Activated CD4-positive, CD25-positive, alpha-beta regulatory T cell treated with anti-CD3 and anti-CD28 coated beads, Interleukin-2, amount 50 U/mL, for 16 hours (primary cell): ENCODE measurements around the gene FAM53C.
"Not testable (repeated sequence)": the region's sequence is repeated elsewhere in the genome, so short reads cannot be mapped to it uniquely, and the experiment has no call there.

Experiments
- DNase-seq: peaks from one replicate; pipeline ENCODE4 v3.0.0-alpha.2; 2020; ENCODE audit warnings: low read depth, low spot score

Gene FAM53C

GRCh38 chr5:138351056-138351455, 13.0 kb downstream of the FAM53C start:
- no peak for DNase-seq

GRCh38 chr5:138351517-138351916, 13.5 kb downstream of the FAM53C start:
- DNase-seq, result no peak

GRCh38 chr5:138352071-138352721, 14.1 kb downstream of the FAM53C start, which contains the start of gene KDM3B:
Gene KDM3B (plus strand): TSS chr5:138352685. CDS start chr5:138352796, 111 bp downstream.
- DNase-seq, result peak; percentile 88

GRCh38 chr5:138352722-138353559, 14.9 kb downstream of the FAM53C start:
- peak; percentile 41 for DNase-seq

GRCh38 chr5:138353560-138354080, 15.6 kb downstream of the FAM53C start:
- no peak for DNase-seq

GRCh38 chr5:138354387-138354786, 16.3 kb downstream of the FAM53C start:
- DNase-seq, result no peak

GRCh38 chr5:138354926-138355378, 16.9 kb downstream of the FAM53C start:
- DNase-seq, result peak; percentile 46

- DNase-seq, result no peak
These were observed 21.6 kb downstream of the FAM53C start for GRCh38 chr5:138359621-138360020.

- no peak for DNase-seq
These were observed 22.9 kb downstream of the FAM53C start for GRCh38 chr5:138360941-138361452.

- DNase-seq, result no peak
These were observed 26.5 kb downstream of the FAM53C start for GRCh38 chr5:138364576-138364975.

GRCh38 chr5:138366632-138367382, 28.7 kb downstream of the FAM53C start:
- no peak for DNase-seq

GRCh38 chr5:138369261-138369660, 31.2 kb downstream of the FAM53C start:
- no peak for DNase-seq

GRCh38 chr5:138369706-138370105, 31.6 kb downstream of the FAM53C start:
- DNase-seq, result no peak

GRCh38 chr5:138370537-138370936, 32.5 kb downstream of the FAM53C start:
- DNase-seq, result no peak

GRCh38 chr5:138371454-138371853, 33.4 kb downstream of the FAM53C start:
- DNase-seq, result no peak

- no peak for DNase-seq
These were observed 34.2 kb downstream of the FAM53C start for GRCh38 chr5:138372225-138372624.

- no peak for DNase-seq
These were observed 34.6 kb downstream of the FAM53C start for GRCh38 chr5:138372653-138373052.

- DNase-seq, result no peak
These were observed 44.3 kb downstream of the FAM53C start for GRCh38 chr5:138382347-138382746.

GRCh38 chr5:138385660-138386059, 47.6 kb downstream of the FAM53C start:
- DNase-seq, result no peak

- DNase-seq, result no peak
These were observed 48.2 kb downstream of the FAM53C start for GRCh38 chr5:138386290-138386689.

GRCh38 chr5:138389332-138389731, 51.3 kb downstream of the FAM53C start:
- no peak for DNase-seq

- not testable (repeated sequence) for DNase-seq
These were observed 51.8 kb downstream of the FAM53C start for GRCh38 chr5:138389911-138390310.
